ENCODE measurements around the gene CDC123. TPM values are rescaled to one million over a fixed set of nuclear protein-coding genes. Genes with fewer than 3 reads are reported as not detected.
"Not testable (repeated sequence)": the region's sequence is repeated elsewhere in the genome, so short reads cannot be mapped to it uniquely, and the experiment has no call there.

Gene CDC123, protein sequence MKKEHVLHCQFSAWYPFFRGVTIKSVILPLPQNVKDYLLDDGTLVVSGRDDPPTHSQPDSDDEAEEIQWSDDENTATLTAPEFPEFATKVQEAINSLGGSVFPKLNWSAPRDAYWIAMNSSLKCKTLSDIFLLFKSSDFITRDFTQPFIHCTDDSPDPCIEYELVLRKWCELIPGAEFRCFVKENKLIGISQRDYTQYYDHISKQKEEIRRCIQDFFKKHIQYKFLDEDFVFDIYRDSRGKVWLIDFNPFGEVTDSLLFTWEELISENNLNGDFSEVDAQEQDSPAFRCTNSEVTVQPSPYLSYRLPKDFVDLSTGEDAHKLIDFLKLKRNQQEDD
- total RNA-seq: 10 to 100 TPM; 56.7 to 83.8 TPM
- long read RNA-seq, transcript CDC123-201 (13 exons, 1,542 nt): major isoform, 55 of 71 reads
- long read RNA-seq, partial matches to known transcripts: 2 of 71 reads
- long read RNA-seq, other reads (novel, unspliced or antisense): 14 of 71 reads

GRCh38 chr10:12195603-12196506 is at the start of gene CDC123, which contains the start of gene NUDT5:
Gene CDC123 (plus strand): TSS chr10:12196188. CDS start chr10:12196246, 58 bp downstream.
Gene NUDT5 (minus strand): TSS chr10:12195891. CDS start chr10:12186291, 9,600 bp downstream.
- ATAC-seq: peak; percentile 96 to 97
- peak; percentile 89 for DNase-seq

DNA sequence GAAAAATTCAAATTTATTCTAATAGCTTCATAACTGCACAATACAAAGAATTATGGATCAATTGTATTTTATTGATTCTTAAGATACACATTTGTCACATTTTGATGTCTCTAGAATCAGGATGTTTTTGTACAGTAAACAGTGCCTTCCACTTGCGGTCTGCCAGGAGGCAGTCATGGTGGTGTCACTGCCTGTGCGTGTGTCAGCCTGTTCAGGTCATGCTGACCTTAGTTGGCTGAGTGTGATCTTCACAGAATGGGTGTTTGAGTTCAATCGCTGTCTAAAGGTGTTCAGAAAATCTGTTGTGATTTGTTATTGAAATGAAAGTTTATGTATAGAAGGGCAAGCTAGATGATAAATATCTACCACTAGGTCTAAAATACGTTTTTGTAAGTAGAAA is 45.8 kb upstream of the CDC123 start:
- intact Hi-C loops (cut with DNase I): no loop called here
- ATAC-seq: no peak
- DNase-seq: no peak

More at GRCh38 chr10:12195603-12196506, at the start of gene CDC123, which contains the start of gene NUDT5:
- intact Hi-C loops (cut with DNase I): no loop called here

GRCh38 chr10:12154516-12154915 is 41.5 kb upstream of the CDC123 start:
- DNase-seq: no peak
- intact Hi-C loops (cut with DNase I): no loop called here
- ATAC-seq: no peak

- DNase-seq (no peak), ATAC-seq (no peak)
Observed at GRCh38 chr10:12156367-12157123, 39.4 kb upstream of the CDC123 start.

GRCh38 chr10:12158111-12158510 is 37.9 kb upstream of the CDC123 start:
- no peak for ATAC-seq
- intact Hi-C loops (cut with DNase I): no loop called here
- DNase-seq: no peak

More at GRCh38 chr10:12156367-12157123, 39.4 kb upstream of the CDC123 start:
- intact Hi-C loops (cut with DNase I): no loop called here

GRCh38 chr10:12160664-12161063 is 35.3 kb upstream of the CDC123 start:
- DNase-seq (no peak), ATAC-seq (no peak)
- intact Hi-C loops (cut with DNase I): no loop called here

GRCh38 chr10:12162927-12163326 is 33.1 kb upstream of the CDC123 start:
- ATAC-seq (no peak), DNase-seq (no peak)
- intact Hi-C loops (cut with DNase I): no loop called here

DNA sequence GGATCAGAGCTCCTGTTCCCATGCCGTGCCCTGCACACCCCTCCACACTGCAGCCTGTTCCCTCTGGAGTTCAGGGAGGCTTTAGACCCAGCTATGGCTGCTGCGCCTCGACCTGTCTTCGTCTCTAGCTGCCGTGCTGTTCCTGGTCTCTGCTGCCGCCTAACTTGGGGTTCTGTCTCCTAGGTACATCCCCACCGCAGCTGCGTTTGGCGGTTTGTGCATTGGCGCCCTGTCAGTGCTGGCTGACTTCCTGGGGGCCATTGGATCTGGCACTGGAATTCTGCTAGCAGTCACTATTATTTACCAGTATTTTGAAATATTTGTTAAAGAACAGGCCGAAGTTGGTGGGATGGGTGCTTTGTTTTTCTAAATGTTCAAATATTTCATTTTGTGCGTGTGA is 31.9 kb upstream of the CDC123 start:
- DNase-seq (no peak), ATAC-seq (no peak)
- intact Hi-C loops (cut with DNase I): no loop called here

GRCh38 chr10:12165036-12165435 is 31.0 kb upstream of the CDC123 start:
- intact Hi-C loops (cut with DNase I): no loop called here
- DNase-seq: no peak
- no peak for ATAC-seq

DNA sequence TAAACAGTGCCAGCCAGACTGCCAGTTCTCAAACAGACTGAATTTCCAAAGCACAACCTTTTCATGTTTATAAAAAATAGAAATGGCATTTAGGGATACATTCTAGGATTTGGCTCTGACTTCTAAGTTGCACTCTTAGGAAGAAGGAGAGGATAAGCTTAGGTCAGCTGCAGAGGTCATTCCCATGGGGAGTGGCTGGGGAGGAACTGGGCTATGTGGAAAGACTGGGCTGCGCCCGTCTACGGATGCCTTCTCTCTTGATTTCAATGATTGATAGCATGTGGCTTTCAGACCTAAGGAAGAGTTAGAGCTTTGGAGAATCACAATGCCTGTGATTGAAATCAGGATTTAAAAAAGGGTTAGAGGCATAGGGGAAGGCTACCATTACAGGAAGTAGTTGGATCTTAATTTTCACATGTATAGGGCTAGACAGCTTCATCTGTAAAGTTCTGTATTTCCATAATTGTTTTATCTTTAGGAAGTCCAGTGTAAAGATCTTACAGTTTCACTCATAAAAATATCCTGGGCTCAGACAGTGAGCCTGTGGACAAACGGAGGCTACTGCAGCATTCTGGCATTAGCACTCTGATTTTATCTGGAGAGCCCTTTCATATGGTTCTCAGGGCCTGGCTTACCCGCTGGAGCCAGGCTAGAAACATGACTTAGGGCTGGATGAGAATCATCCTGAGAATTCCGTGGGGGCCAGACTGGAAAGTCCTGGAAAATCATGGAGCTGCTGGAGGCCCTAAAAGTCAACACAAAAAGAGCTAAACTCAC is 29.8 kb upstream of the CDC123 start:
- intact Hi-C loops (cut with DNase I): no loop called here
- peak in 1 of 2 donors; percentile 25 for ATAC-seq
- no peak for DNase-seq

- intact Hi-C loops (cut with DNase I); ATAC-seq; DNase-seq: not testable (repeated sequence)
Observed at GRCh38 chr10:12171512-12171911, 24.5 kb upstream of the CDC123 start.

DNA sequence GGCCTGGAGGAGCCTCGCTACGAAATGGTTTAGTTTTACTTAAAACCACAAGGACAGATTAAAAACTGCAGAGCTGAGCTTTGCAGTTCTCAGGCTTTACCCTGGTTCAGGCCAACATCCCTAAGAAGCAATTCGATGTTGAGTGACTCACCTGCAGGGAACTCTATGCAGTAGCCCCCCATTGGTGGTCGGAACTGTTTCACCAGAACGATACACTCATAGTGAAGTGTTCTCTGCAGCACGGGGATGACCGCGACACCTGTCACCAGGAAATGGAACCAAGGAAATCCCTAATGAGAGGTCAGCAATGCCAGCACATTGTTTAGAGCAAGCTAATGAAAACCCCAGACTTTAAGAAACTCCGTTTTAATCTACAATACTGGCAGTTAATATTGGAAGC is 18.3 kb upstream of the CDC123 start:
- DNase-seq: no peak
- no peak for ATAC-seq
- intact Hi-C loops (cut with DNase I): no loop called here

DNA sequence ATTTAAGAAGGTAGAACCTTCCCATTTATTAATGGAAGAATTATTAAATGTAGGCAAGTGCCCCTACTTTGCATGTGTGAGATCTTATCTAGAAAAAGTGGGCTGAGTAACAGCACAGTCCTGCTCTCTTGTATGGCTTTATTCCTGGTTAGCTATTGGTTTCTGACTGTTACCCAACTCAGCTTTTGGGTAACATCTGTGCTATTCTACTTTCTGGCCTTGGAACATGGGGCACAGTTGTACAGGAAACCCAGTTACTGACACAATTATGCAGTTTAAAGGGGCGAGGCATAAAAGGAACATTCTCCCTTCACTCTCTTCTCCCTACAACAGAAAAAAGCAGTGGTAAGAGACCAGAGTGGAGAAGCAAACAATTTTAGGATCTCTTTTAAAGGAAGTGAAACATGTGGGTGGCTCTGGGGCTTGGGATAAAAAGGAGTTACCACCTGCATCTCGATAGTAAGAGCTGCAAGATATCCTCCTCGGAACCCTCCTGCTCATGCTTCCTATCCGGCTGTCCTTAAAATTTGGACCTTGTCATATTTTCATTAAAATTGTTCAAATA is 16.3 kb upstream of the CDC123 start:
- ATAC-seq (no peak), DNase-seq (no peak)
- intact Hi-C loops (cut with DNase I): no loop called here

DNA sequence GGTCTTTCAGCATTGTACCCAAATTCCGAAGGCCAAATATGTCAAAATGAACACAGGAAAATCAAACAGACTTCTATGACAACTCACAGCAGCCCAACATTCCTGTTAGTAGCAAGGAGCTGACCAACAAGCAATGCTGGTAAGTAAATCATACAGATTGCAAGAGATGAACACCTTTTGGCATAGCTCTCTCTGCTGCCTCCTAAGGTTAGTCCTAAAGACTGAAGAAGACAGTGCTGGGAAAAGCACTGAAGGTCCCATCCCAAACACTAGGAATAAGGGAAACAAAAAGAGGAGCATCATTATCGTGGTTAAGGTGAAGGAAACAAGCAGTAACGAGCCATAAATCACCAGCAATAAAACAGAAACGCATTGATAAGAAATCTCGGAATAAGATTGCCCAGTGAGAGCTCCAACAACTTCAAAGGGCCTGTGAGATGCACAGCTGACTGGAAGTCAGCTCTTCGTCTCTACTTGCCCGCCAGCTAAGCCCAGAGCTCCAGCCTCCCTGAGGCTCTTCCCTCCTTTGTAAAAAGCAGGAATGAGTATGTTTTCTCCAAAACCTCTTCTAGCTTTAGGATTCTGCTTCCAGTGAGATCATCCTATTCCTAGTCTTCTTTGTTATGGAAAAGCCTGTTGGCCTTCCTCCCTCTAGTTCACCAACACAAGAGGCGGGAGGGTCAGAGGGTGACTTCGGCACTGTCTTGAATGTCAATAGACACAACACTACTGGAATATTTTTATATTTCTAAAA is 15.6 kb upstream of the CDC123 start:
- no peak for DNase-seq
- no peak for ATAC-seq
- intact Hi-C loops (cut with DNase I): no loop called here

GRCh38 chr10:12181065-12181775 is 14.8 kb upstream of the CDC123 start:
- intact Hi-C loops (cut with DNase I): no loop called here
- ATAC-seq: peak; percentile 60 to 70
- no peak for DNase-seq

GRCh38 chr10:12184165-12184564 is 11.8 kb upstream of the CDC123 start:
- no peak for DNase-seq
- intact Hi-C loops (cut with DNase I): no loop called here
- ATAC-seq: no peak

GRCh38 chr10:12186323-12186722 is 9.7 kb upstream of the CDC123 start:
- DNase-seq (no peak), ATAC-seq (no peak)
- intact Hi-C loops (cut with DNase I): no loop called here
